ENCODE results near the gene AUTS2.

DNA sequence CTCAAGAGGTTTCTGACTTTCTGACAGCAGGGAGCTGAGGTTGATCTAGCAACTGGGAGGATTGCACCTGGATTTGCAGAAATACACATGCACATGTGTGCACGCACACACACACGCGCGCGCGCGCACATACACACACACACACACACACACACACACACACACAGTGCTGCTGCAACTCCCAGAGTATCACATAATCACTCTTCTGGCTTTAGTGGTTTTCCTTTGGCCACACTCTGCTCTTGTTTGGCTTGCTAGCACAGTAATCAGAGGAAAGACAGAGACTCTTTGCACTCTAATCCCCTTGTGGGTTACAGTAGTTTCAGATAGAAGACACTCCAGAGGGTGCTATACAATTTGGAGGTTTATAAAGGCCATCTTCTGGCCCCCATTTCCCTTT is 705.0 kb downstream of the AUTS2 start:
- TF ChIP-seq EZH2 (IDR thresholded peaks at IDR 0.05; ENCODE audit: borderline replicate concordance, low read depth, low read length, poor library complexity, severe bottlenecking) (no peak), CTCF (conservative IDR thresholded peaks at IDR 0.05; ENCODE audit: low read depth, low read length) (no peak)

Data from A673 (cell line).